Measurements from ENCODE around the gene CHSY3. TPM values are rescaled to one million over a fixed set of nuclear protein-coding genes. Genes with fewer than 3 reads are reported as not detected.

The CHSY3 gene
- polyA plus RNA-seq, 1 donor from 2014 or later, result 0.40 TPM

GRCh38 chr5:130096483-130096882 lies 192.2 kb downstream of the CHSY3 start:
- Histone ChIP-seq H3K79me2 (replicated peaks; ENCODE audit: insufficient read depth, low read length) (no peaks in the 10 kb centered on the region), H3K4me3 (ENCODE audit: low read length) (no peak overlapping the region), H3K27me3 (ENCODE audit: insufficient read depth, low read depth, low read length) (no peaks in the 10 kb centered on the region), H3F3A (ENCODE audit: insufficient read depth, low read length, poor library complexity, severe bottlenecking) (no peaks in the 10 kb centered on the region), H2AFZ (ENCODE audit: low read depth, low read length) (no peak overlapping the region), H3K9ac (ENCODE audit: low read length) (no peak overlapping the region), H3K9me2 (ENCODE audit: insufficient read depth, low read length) (no peaks in the 10 kb centered on the region), H3K4me2 (ENCODE audit: low read length) (no peak overlapping the region), H3K27ac (ENCODE audit: low read length) (no peak overlapping the region), H4K20me1 (ENCODE audit: insufficient read depth) (no peaks in the 10 kb centered on the region), H3K9me3 (ENCODE audit: low read length) (no peaks in the 10 kb centered on the region), H3K36me3 (ENCODE audit: insufficient read depth, low read length) (no peaks in the 10 kb centered on the region)
- TF ChIP-seq TAF1 (IDR thresholded peaks at IDR 0.05; ENCODE audit: low read depth), result no peak
- no peak for TF ChIP-seq REST (IDR thresholded peaks at IDR 0.05; ENCODE audit: borderline replicate concordance)
- TF ChIP-seq SMC3 (conservative IDR thresholded peaks at IDR 0.05; ENCODE audit: poor library complexity), result no peak
- no peak for TF ChIP-seq EP300 (conservative IDR thresholded peaks at IDR 0.05; ENCODE audit: poor library complexity, severe bottlenecking)
- TF ChIP-seq EZH2 (IDR thresholded peaks at IDR 0.05; ENCODE audit: borderline replicate concordance, insufficient read depth, low read length, poor library complexity, severe bottlenecking), result no peak
- TF ChIP-seq MXI1 (conservative IDR thresholded peaks at IDR 0.05; ENCODE audit: poor library complexity, severe bottlenecking), result no peak
- TF ChIP-seq CTCF (IDR thresholded peaks at IDR 0.05; ENCODE audit: poor library complexity, severe bottlenecking), result no peak

GRCh38 chr5:130099008-130099407 lies 194.7 kb downstream of the CHSY3 start:
- TF ChIP-seq REST (IDR thresholded peaks at IDR 0.05; ENCODE audit: borderline replicate concordance) (no peak), RAD21 (conservative IDR thresholded peaks at IDR 0.05) (no peak), MXI1 (conservative IDR thresholded peaks at IDR 0.05; ENCODE audit: poor library complexity, severe bottlenecking) (no peak), TAF1 (IDR thresholded peaks at IDR 0.05; ENCODE audit: low read depth) (no peak), EZH2 (IDR thresholded peaks at IDR 0.05; ENCODE audit: borderline replicate concordance, insufficient read depth, low read length, poor library complexity, severe bottlenecking) (no peak), CTCF (IDR thresholded peaks at IDR 0.05; ENCODE audit: poor library complexity, severe bottlenecking) (no peak), SMC3 (conservative IDR thresholded peaks at IDR 0.05; ENCODE audit: poor library complexity) (no peak), EP300 (conservative IDR thresholded peaks at IDR 0.05; ENCODE audit: poor library complexity, severe bottlenecking) (no peak), POLR2AphosphoS5 (IDR thresholded peaks at IDR 0.05) (no peak)
- no peak overlapping the region for H3K27ac ChIP-seq (ENCODE audit: low read length)
- no peaks in the 10 kb centered on the region for H4K20me1 ChIP-seq (ENCODE audit: insufficient read depth)
- H3K79me2 ChIP-seq (replicated peaks; ENCODE audit: insufficient read depth, low read length), result no peaks in the 10 kb centered on the region
- H3K9me3 ChIP-seq (ENCODE audit: low read length), result no peaks in the 10 kb centered on the region
- no peak overlapping the region for H3K9ac ChIP-seq (ENCODE audit: low read length)
- H3K36me3 ChIP-seq (ENCODE audit: insufficient read depth, low read length), result no peaks in the 10 kb centered on the region
- H3K4me3 ChIP-seq (ENCODE audit: low read length), result no peak overlapping the region
- no peak overlapping the region for H2AFZ ChIP-seq (ENCODE audit: low read depth, low read length)
- H3K4me2 ChIP-seq (ENCODE audit: low read length), result no peak overlapping the region
- no peaks in the 10 kb centered on the region for H3K9me2 ChIP-seq (ENCODE audit: insufficient read depth, low read length)
- H3K27me3 ChIP-seq (ENCODE audit: insufficient read depth, low read depth, low read length), result no peaks in the 10 kb centered on the region
- no peaks in the 10 kb centered on the region for H3F3A ChIP-seq (ENCODE audit: insufficient read depth, low read length, poor library complexity, severe bottlenecking)

Data from neural cell (in vitro differentiated cells).